Tibial artery (tissue), 4 donors: ENCODE measurements around the gene GCN1.
A peak's percentile ranks its signal among the peaks of the same experiment; 100 is the strongest.
"Not testable (repeated sequence)": the region's sequence is repeated elsewhere in the genome, so short reads cannot be mapped to it uniquely, and the experiment has no call there.

Experiments used
- DNase-seq, 2 donors: peaks; one replicate each; pipeline ENCODE4 v3.0.0-alpha.2; 2019
- H3K27ac ChIP-seq, 2 donors: fragments of 200-600 bp; sonication (generic) in 1 of 2; 1 replicate in 1 of 2; 2 replicates in 1 of 2; pipeline ENCODE4 v1.5.1; 2018 to 2019; ENCODE audit warnings: mild to moderate bottlenecking in 1 of 2
- H3K27me3 ChIP-seq, 2 donors: fragments of 200-600 bp; sonication (generic) in 1 of 2; one replicate each; pipeline versions ENCODE4 v1.5.1 to v1.6.0; 2016 to 2019
- H3K36me3 ChIP-seq, 3 donors: fragments of 200-600 bp; sonication (generic) in 2 of 3; one replicate each; pipeline ENCODE4 v1.5.1; 2016 to 2019; ENCODE audit warnings: mild to moderate bottlenecking in 2 of 3
- H3K4me1 ChIP-seq, 4 donors: fragments of 200-600 bp; sonication (generic) in 2 of 4; 1 replicate in 3 of 4; 2 replicates in 1 of 4; pipeline ENCODE4 v1.5.1; 2016 to 2019
- H3K4me3 ChIP-seq, 2 donors: fragments of 200-600 bp; sonication (generic) in 1 of 2; 1 replicate in 1 of 2; 2 replicates in 1 of 2; pipeline ENCODE4 v1.5.1; 2018 to 2019; ENCODE audit warnings: mild to moderate bottlenecking in 2 of 2
- H3K9me3 ChIP-seq, 3 donors: fragments of 200-600 bp; sonication (generic) in 1 of 3; one replicate each; pipeline ENCODE4 v1.5.1; 2016 to 2019
- intact Hi-C: fragments of 100-400 bp; cut with DNase I; formaldehyde crosslinking; loops from one replicate; pipeline ENCODE4 v1.15.0; 2023; ENCODE audit warnings: low total_unique reads
- TF ChIP-seq, protein P1 (sequence below), 2 experiments: fragments of 200-600 bp in 1 of 2; fragments of 450-650 bp in 1 of 2; IDR thresholded peaks; one replicate each; pipeline ENCODE4 v1.5.1; 2017 to 2019; ENCODE audit warnings: antibody characterized with exemption in 2 of 2, mild to moderate bottlenecking in 1 of 2, moderate library complexity in 1 of 2

GCN1 gene

DNA sequence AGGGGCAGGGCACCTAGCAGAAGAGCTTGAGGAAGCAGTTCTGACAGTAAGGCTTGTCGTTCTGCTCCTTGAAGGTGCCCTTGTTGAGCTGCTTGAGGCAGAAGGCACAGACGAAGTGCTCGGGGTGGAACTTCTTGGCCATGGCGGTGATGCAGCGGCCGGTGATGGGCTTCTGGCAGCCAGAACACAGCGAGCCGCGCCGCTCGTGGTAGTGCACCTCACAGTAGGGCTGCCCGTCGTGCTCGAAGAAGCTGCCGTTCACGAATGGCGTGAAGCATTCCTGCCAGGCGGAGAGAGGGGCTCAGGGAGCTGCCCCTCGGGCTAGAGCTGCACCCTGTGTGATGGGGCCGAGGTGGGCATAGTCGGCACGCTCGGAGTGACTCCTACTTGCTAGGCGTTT, 17.8 kb upstream of the GCN1 start:
- H3K9me3 ChIP-seq, result no peaks in the 10 kb centered on the region
- no peaks in the 10 kb centered on the region for H3K27me3 ChIP-seq
- TF ChIP-seq, protein P1, sequence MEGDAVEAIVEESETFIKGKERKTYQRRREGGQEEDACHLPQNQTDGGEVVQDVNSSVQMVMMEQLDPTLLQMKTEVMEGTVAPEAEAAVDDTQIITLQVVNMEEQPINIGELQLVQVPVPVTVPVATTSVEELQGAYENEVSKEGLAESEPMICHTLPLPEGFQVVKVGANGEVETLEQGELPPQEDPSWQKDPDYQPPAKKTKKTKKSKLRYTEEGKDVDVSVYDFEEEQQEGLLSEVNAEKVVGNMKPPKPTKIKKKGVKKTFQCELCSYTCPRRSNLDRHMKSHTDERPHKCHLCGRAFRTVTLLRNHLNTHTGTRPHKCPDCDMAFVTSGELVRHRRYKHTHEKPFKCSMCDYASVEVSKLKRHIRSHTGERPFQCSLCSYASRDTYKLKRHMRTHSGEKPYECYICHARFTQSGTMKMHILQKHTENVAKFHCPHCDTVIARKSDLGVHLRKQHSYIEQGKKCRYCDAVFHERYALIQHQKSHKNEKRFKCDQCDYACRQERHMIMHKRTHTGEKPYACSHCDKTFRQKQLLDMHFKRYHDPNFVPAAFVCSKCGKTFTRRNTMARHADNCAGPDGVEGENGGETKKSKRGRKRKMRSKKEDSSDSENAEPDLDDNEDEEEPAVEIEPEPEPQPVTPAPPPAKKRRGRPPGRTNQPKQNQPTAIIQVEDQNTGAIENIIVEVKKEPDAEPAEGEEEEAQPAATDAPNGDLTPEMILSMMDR (IDR thresholded peaks at IDR 0.05), result no peak
- H3K36me3 ChIP-seq, result peaks cover 44 to 83% (median 75%) of the 10 kb centered on the region in 3 donors
- H3K4me1 ChIP-seq, result no peaks in the 10 kb centered on the region
- no peak overlapping the region for H3K27ac ChIP-seq
- no peak overlapping the region for H3K4me3 ChIP-seq
- intact Hi-C loops, result no loop called here
- DNase-seq, result peak in 1 of 2 donors; percentile 65

DNA sequence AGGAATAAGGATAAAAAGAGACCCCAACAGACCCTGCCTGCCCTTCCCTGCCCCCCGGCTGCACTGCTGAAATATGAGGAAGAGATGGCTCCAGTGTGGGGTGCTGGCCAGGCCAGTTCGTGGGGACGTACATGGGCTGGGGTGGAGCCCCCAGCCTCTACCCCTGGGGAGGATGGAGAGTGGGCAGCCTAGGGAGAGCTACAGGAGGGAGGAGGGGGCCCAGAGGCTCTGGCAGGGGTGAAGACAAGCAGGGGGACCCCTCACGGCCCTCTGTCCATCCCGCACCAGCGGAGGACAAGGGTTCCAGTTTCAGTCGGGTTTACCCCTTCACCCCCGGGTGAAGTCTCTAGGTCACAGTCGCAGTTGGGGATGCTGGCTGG, 17.4 kb upstream of the GCN1 start:
- Histone ChIP-seq H3K27me3 (no peaks in the 10 kb centered on the region), H3K4me1 (no peaks in the 10 kb centered on the region), H3K27ac (no peak overlapping the region), H3K36me3 (peaks cover 44 to 83% (median 71%) of the 10 kb centered on the region in 3 donors), H3K9me3 (no peaks in the 10 kb centered on the region), H3K4me3 (no peak overlapping the region)
- intact Hi-C loops, result no loop called here
- TF ChIP-seq, protein P1 (IDR thresholded peaks at IDR 0.05), result no peak
- DNase-seq, result no peak

DNA sequence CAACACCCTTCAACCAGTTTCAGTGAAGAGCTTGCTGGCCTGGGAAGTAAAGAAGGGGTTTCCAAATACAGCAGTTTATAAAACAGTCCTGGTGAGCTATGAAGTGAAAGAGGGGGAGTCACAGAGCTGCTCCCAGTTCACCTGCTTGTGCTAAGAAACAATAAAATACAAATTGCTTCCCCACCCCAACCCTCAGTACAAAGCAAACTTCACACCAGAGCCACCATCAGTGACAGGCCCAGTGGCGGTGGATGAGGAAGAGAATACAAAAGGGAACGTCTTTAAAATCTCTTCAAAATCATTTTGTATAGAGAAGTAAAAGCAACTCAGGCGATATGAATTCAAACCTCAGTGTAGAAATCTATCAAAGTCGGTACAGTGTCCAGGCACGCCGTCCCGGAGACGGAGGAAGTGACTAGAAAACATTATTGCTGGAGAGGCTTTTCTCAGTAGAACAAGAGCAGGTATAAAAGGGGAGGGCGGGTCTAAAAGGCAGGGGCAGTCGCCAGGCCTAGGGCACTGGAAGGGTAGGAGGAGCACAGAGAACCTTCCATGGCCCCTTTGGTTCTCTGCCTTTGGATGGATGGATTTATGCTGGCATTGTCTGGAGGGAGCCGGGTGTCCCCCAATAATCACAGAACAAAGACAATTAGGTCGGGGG, 16.9 kb upstream of the GCN1 start:
- Histone ChIP-seq H3K27ac (no peak overlapping the region), H3K4me3 (no peak overlapping the region), H3K4me1 (no peaks in the 10 kb centered on the region), H3K9me3 (no peaks in the 10 kb centered on the region), H3K36me3 (peaks cover 44 to 83% (median 66%) of the 10 kb centered on the region in 3 donors), H3K27me3 (no peaks in the 10 kb centered on the region)
- intact Hi-C loops, result no loop called here
- TF ChIP-seq, protein P1 (IDR thresholded peaks at IDR 0.05), result no peak
- no peak for DNase-seq

DNA sequence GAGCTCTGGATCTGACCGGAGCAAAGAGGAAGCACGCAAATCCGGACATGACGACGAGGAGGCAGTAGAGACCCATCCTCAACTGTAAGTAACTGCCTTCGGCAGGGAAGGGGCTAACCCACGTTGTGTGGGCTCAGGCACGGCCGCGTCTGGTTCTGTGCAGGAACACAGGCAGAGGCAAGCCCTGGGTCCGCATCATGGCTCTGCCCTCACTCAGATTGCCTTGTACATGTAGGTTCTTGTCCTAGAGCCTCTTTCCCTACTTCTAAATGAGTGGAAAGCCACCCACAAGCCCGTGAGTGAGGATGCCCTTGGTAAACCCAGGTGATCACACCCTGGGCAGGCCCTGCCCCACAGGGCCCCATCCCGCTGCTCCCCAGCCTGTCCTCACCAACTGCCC, 15.3 kb upstream of the GCN1 start:
- Histone ChIP-seq H3K36me3 (peaks cover 37 to 70% (median 52%) of the 10 kb centered on the region in 3 donors), H3K27me3 (no peaks in the 10 kb centered on the region), H3K27ac (no peak overlapping the region), H3K4me3 (no peak overlapping the region), H3K4me1 (no peaks in the 10 kb centered on the region), H3K9me3 (no peaks in the 10 kb centered on the region)
- intact Hi-C loops, result no loop called here
- DNase-seq, result no peak
- TF ChIP-seq, protein P1 (IDR thresholded peaks at IDR 0.05), result no peak

DNA sequence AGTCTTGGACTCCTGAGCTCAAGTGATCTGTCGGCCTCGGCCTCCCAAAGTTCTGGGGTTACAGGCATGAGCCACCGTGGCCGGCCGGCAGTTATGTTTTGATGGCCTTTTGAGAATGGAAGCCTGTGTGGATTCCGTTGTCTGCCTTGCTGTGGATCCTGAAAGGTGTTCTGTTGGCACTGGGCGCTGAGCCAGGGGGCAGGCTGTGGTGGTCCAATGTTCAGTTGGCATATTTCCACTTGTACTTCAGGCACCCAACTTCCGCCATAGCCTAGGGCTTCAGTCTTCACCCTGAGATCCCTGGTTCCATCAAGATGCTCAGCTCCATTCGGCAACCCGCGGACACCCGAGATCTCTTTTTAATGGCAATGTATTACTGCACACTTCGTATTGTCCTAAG, 12.7 kb upstream of the GCN1 start:
- no peaks in the 10 kb centered on the region for H3K9me3 ChIP-seq
- H3K4me1 ChIP-seq, result no peaks in the 10 kb centered on the region
- H3K36me3 ChIP-seq, result peaks cover 13 to 44% (median 25%) of the 10 kb centered on the region in 3 donors
- intact Hi-C loops, result no loop called here
- no peak overlapping the region for H3K4me3 ChIP-seq
- TF ChIP-seq, protein P1 (IDR thresholded peaks at IDR 0.05), result no peak
- DNase-seq, result no peak
- H3K27ac ChIP-seq, result no peak overlapping the region
- H3K27me3 ChIP-seq, result no peaks in the 10 kb centered on the region

DNA sequence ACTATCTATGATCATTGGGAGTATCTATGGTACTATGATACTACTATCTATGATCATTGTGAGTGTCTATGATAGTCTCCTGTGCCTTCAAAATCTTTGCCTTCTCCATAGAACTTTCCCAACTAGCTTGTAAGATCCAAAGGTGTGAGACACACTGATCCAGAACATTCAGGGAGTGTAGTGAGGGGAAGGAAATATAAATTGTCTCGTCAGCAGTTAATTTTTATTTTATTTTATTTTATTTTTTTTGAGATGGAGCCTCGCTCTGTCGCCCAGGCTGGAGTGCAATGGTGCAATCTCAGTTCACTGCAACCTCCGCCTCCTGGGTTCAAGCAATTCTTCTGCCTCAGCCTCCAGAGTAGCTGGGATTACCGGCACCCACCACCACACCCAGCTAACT, 12.3 kb upstream of the GCN1 start:
- H3K4me3 ChIP-seq, DNase-seq, intact Hi-C loops, H3K9me3 ChIP-seq, H3K27ac ChIP-seq, H3K4me1 ChIP-seq, H3K27me3 ChIP-seq: not testable (repeated sequence)
- H3K36me3 ChIP-seq, result peaks cover 8 to 39% (median 21%) of the 10 kb centered on the region in 3 donors
